Inferior parietal cortex (tissue), 1 donor: ENCODE data around the gene JAG2.
A peak's percentile ranks its signal among the peaks of the same experiment; 100 is the strongest.

Experiments used
- DNase-seq: peaks from one replicate; pipeline ENCODE4 v3.0.0-alpha.2; 2016; ENCODE audit errors: extremely low spot score

JAG2 gene

DNA sequence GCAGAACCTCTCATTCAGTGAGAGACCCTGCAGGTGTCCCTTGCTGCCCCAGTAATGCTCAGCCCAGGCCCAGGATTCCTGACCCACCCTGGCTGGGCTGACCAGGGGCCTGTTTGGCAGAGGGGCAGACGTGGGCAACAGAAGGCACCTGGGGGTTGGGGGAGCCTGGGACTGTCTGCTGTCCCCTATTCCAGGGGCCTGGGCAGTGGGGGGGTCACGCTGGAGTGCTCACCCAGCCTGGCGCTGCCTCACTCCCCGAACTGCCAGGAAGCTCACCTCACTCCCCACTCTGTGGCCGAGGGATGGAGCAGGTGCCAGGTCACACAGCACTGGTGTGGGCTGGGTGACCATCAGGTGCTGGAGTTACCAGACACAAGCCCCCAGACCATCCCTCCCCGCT, 35.1 kb upstream of the JAG2 start:
- no peak for DNase-seq

DNA sequence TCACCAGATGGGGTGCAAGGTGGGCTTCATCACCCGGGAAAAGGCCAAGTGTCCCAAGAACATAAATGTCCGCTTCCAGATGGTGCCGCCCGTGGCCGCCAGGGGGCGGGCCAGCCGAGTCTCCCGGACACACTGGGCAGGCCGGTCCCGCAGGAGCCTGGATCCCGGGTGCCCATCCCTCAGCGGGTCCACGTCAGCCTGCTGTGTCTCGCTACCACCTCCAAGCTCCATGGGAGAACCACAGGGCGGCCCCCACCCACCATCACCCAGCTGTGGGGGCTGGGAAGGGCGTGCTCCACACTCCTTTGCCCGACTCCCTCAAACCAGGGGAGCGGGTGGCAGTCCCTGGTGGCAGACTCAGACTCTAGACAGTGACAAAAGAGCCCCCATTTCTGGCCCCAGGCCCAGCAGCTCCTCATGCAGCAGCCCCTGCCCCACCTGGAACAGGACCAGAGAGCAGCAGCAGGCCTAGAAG, 34.5 kb upstream of the JAG2 start:
- peak; percentile 65 for DNase-seq

DNA sequence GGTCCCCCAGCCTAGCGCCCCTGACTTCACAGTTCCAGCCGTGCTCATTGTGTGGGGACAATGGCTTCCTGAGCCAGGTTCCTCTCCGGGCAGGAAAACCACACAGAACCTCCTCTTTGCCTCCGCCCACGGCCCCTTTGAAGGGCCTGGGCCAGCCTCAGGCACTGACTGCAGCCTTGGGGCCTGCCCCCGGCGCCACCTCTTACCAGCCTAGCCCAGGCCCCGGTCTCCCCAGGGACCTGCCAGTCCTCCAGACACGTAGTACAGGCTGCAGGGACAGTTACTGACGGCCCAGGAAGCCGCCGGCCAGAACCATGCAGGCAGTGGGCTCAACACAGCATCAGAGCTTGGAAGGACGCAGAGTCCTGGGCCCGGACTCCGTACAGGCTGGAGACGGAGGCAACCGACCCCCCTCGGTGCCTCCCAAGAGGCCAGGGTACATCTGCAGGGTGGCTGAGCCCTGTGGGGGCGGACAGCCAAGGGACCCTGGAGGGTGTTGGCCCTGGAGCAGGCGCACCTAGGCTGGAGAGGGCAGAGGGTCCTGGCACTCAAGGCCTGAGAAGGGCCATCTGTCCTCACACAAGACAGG, 33.4 kb upstream of the JAG2 start:
- no peak for DNase-seq

DNA sequence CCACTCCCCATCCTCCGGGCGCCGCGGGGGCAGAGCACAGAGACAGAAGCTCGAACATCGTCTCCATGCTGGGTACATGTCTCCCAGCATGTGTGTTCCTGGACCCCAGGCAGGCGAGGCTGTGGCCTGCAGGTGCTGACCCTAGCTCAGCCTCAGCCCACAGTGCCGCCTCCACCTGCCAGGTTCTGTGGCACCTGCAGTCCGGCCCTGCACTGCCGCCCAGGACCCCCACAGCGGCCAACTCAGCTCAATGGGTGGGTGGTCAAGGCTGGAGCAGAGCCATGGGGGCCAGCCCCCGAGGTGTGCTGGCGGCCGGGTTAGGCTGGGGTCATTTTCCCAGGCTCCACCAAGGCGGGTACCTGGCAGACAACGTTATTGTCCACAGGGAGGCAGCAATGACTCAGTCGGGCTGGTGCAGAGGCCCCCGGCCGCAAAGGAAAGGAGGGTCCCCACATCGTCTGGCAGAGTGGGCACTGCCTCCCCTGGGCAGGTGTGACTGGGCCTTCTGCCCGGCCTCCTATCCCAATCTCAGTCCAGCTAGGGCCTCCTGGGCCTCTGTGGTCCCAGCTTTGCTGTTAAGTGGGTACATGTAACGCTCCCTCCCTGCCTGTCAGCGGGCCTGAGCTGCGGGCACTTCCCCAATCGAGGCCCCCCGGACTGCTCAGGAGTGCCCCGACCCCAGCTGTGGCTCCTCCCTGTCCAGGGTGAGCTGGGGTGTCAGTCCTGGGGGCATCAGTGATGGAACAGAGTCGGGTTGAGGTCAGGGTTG, 32.8 kb upstream of the JAG2 start:
- DNase-seq = no peak

DNA sequence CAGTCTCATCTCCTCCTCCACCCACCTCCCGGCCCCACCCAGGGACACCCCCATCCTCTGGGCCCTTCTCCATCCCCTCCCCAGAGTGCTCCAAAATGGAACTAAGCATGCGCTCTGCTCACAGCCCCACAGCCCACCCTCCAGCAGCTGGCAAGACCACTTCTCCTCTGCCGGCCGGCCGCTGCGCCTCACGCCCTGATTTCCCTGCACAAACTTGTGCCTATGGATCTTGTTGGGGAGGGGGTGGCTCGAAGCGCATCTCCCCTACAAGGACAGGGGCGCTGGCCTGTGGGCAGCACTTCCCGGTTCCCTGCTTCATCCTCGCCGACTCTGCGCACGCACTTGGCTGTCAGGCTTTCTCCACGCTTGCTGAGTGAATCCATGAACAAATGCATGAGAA, 32.1 kb upstream of the JAG2 start:
- no peak for DNase-seq

DNA sequence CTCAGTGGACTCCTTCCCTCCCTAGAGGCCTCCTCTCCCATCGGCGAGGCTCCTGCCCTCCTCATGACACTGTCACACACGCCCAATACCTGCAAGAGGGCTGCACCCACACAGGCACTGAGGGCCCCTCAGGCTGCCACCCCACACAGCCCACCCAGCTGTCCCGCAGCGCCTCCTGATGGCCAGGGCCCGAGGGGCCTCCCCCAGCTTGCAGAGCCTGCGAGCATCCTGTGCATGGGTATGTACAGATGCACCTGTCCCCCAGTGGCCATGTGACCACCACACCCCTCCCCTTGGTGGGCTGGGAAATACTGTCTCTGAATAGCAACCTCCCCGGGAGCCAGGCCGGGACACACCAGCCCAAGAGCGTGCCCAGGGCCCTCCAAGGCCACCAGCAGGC, 31.5 kb upstream of the JAG2 start:
- no peak for DNase-seq

DNA sequence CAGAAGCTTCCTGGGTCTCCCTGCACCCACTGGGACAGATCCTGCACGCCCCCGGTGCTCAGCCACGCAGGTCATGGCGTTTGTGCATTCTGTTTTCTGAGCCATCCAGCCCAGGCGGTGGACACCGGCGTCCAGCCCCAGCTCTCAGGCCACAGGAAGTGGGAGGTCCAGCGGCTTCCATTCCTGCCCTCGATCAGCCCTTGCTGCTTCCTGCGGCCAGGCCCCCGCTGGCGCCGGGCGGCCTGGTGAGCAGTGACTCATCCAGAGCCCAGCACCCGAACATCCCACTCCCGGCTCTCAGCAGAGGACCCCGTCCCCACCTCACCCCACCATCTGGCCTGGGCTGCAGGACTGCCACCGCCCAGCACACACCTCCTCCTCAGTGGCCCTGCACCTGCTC, 30.5 kb upstream of the JAG2 start:
- no peak for DNase-seq

DNA sequence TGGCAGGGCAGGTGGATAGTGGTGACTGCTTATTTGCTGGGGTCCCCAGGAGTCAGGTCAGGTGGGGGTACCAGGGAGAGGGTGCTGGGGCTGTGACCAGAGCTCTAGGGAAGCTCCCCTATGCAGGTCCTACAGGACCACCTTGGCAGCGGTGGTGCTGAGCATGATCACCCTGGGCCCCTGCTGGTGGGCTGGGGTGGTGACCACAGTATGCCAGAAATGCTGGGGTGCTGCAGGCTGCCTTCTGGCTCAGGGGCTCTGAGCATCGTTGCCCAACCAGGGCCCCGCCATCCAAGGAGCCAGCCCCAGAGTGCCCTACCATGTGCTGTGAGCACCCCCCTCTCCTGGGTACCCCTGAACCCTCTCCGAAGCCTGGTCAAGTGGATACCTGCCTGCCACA, 30.0 kb upstream of the JAG2 start:
- no peak for DNase-seq

DNA sequence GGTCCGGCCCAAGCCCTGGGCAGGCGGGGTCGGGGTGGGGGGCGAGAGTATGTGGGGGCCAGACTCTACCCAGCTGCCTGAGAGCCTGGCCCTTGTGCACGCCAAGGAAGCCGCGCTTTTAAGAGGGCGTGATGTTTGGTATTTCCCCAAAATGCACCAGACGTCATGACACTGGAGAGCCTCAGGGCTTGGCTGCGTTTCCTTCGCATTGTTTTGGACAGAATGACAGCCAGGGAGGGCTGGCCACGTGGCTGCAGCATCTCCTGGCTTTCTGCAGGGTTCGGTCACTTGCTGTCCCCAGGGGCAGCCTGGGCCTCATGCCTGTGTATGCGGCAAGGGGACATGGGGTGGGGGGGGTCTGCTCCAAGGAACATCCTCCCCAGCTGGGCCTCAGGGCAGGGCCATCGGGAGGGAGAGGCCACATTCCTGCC, 28.6 kb upstream of the JAG2 start:
- DNase-seq = no peak

DNA sequence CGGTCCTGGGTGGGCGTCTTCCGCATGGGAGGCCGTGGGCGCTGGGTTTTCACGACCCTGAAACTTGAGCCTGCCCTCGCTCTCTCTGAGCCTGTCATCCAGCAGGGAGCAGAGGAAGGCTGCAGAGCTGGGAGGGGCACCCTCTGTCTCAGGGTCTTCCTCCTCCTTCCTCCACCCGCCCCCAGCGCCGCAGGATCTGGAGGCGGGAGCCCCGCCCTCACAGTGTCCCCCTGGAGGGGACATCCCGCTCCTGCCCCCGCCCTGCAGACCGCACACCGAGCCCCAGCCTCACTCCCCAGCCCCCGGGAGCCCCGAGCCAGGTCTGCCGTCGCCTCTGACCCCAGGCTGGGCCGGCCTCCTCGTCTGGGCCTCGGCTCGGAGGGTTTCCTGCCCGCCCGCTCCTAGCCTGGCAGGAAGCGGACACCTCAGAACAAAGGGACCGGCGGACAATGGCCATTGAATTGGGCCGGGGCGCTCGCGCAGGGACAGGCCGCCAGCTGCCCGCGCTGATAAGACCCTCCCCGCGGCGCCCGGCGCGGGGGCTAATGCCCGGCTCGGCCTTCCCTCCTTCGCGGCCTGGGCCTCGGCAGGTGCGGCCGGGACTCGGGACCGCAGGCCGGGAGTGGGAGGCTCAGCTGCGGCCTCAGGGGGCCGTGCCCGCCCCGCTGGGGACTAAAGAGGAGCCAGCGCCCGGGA, 27.8 kb upstream of the JAG2 start:
- no peak for DNase-seq

DNA sequence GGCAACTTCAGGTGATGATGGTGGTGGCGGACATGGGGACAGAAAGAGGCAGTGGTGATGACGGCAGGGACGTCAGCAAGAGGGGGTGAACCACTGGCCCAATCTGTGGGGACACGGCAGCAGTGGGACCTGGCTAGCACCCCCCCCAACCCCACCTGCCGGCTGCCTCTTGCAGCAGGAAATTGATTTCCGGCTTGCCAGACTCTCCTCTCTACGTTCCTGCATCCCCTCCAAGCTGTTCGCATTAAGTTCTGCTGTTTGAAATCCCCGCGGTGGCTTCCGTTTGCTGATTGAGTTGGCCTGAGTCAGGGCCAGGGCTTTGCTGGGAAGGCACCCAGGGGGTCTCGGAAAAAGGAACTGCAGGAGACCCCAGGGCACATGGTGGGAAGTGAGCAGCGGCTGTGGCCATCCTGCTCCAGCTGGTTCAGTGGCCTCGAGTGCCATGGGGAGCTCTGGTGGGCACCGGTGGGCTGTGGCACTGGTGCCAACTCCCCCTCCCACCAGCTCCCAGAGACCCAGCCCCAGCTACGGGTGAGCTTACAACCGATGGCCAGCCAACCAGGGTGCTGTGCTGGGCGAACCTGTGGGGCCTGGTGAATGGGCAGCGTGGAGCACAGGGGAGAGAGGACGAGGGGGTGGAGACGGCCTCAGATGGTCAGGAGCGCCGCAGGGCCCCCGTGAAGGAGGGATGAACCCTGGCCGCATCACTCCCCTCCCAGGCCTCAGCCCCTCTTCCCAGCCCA, 27.1 kb upstream of the JAG2 start:
- DNase-seq = no peak

DNA sequence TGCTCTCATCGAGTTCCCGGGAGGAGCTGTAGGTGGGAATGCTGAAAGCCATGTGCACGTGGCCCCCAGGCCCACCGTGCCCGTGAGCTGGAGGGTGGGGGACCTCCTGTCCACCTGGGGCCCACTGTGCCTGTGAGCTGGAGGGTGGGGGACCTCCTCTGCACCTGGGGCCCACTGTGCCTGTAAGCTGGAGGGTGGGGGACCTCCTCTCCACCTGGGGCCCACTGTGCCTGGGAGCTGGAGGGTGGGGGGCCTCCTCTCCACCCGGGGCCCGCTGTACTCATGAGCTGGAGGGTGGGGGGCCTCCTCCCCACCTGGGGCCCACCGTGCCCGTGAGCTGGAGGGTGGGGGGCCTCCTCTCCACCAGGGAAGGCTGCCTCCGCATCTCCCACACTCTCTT, 26.5 kb upstream of the JAG2 start:
- no peak for DNase-seq

DNA sequence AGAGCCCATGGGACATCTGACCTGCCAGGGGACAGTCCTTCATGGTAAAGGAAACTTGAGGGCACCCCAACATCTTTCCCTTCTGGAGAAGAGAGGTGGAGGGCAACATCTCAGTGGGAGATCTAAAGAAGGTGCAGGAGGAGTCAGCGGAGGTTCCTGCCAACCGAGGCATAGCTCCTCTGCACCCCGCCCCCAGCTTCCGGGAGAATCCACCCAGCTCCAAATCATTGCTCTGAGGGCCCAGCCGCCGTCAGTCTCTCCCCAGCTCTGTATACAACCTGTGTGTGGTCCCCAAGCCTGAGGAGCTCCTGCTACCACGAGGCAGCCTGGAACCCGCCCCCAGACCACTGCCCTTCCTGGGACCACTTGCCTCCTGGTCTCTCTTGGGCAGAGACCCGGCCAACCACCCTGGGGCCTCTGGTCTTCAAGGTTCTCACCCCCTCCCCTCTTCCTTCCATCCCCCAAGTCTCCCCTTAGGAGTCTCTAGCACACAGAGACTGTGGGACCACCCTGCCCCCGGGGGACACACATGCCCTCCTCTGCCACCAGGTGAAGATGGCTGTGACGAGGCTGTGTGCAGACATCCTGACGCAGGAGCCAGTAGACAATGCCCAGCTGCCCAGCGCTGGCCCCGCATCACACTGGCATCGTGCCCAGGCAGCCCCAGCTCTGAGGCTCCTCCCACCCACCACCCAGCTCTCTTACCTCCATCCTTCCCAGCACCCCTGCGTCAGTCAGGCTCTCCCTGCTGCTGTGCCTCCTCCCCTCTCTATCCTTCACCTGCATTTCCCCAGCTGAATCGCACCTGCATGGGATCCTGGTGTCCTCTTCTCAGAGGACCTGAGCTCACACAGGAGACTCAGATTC, 25.6 kb upstream of the JAG2 start:
- no peak for DNase-seq

DNA sequence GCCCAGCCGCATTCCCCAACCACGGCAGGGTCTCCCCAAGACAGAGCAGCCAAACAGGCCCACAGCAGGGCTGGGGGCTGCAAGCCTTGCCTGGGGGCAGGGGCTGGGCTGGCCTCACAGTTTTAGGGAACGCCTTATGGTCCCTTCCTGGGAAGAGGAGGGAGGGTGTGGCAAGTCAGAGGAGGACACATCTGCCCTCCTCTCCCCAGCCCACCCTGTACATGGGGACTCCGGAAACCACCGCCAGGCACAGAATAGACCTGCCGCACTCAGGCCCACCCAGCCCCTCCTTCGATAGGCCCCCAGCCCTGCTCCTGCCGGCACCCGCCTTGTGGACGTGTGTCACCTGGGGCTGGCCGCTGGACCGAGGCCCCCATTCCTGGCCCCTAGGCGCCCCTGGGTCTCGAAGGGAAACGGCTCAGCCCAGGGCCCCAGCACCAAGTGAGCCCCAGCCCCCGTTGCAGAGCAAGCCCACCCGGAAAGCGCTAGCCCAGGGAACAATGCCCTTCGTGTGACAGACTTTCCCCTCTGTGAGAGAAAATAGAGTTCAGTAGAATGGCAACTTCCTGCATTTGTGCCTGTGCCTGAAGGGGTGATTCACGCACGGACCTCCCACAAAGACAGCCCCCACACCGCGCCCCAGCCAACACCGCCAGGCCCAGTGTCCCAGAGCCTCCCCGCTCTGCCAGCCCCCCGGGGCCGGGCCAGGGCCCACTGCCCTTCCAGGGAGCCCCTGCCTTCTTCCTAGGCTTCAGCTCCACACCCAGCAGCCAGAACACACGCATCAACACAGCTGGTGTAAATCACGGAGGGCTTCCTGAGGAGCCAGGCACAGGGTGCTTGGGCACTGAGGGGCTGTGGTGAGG, 24.5 kb upstream of the JAG2 start:
- no peak for DNase-seq

DNA sequence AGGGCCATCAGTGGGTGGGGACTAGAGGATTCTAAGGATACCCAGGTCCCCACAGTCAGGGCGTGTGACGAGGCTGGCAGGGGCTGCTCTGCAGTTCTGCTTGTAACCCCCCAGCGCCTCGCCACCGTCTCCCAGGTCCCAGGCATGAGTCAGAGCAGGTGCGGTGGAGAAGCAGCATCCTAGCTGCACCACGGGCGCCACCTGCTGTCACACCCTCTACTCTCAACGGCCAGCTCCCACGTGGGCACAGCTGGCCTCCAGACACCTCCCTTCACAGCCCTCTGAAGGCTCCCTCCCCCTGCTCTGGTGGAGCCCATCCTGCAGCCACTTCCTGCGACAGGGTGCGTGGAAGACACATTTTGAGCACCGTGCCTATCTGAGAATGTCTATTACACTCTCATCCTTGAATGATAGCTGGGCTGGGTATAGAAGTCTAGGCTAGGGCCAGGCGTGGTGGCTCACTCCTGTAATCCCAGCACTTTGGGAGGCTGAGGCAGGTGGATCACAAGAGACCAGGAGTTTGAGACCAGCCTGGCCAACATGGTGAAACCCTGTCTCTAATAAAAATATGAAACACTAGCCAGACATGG, 19.5 kb upstream of the JAG2 start:
- no peak for DNase-seq

DNA sequence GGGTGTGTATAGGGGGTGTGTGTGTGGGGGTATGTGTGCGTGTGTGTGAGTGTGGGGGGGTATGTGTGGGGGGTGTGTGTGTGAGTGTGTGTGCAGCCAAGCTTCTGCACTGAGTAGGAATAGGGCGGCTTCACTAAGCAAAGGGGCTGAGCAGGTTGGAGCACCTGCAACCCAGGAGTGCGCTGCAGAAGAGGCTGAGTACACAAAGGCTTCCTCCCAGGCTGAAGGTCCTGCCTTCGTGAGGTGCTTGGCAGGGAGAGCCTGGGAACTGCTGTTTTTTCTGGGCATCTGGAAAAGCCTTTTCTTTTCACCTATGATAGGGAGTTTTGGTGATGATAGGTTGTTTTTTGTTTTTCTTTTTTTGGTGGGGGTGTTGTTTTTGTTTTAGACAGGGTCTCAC, 18.5 kb upstream of the JAG2 start:
- no peak for DNase-seq

DNA sequence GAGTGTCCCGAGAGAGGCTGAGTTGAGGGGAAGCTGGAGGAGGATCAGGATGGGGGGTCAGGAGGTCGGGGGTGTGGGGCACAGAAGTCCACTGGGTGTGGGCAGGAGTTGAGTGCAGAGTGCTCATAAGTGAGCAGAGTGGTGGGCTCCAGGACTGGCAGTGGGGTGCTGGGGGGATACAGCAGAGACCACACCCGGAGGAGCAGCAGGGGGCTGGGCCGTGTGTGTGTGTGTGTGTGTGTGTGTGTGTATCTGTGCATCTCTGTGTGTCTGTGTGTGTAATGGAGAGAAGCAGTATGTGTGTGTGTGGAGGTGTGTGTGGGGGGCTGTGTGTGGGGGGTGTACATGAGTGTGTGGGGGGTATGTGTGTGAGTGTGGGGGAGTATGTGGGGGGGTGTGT, 17.4 kb upstream of the JAG2 start:
- DNase-seq = no peak

DNA sequence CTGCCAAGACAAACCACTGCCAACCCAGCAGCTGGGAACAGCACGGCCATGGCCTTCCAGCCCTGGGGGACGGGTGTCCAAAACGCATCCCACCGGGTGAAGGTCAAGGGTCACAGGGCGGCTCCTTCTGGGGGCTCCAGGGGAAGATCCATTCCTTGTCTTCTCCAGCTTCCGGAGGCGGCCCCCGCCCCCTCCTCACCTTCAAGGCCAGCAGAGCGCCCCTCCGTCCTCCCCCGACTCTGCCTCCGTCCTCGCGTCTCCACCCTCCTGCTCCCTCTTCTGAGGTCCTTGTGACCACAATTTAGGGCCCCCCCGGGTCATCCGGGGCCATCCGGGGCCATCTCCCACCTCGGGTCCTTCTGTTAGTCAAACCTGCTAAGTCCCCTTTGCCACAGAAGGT, 16.4 kb upstream of the JAG2 start:
- DNase-seq = no peak

DNA sequence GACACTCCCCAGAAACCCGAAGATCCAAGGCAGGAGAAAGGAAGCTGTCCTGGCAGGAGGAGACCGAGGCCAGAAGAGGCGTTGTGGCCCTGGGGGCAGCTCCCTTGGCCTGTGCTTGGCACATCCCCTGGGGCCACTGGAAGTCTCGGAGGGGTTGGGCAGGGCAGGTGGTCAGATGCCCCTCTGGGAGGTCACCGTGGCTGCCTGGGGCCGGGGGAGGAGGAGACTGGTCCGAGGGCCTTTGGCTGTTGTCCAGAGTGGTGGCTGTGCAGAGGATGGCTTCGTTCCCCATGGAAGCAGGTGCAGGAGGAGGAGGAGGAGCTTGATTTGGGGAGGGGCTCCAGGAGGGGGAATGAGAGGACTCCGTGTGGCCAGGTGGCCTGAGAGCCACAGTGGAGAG, 15.9 kb upstream of the JAG2 start:
- DNase-seq = no peak
